ENCODE data around the gene LCE1C. TPM values are rescaled to one million over a fixed set of nuclear protein-coding genes. Genes with fewer than 3 reads are reported as not detected.

The LCE1C gene
- total RNA-seq, 1 experiment from 2014 or later, result 1.9 TPM

- BruUV-seq (replicated peaks), result no TSS peak
- H3K9me3 Mint-ChIP-seq (ENCODE audit: unreplicated experiment), result peaks cover 11% of the 10 kb centered on the region
- POLR2A ChIA-PET, result no interaction called here
Measured at GRCh38 chr1:152827173-152827572, 20.7 kb upstream of the LCE1C start, which contains the start of gene LCE1A. LCE1A (plus strand) TSS chr1:152827473; CDS start chr1:152827473, 0 bp downstream.

GRCh38 chr1:152824964-152825363 is 18.5 kb upstream of the LCE1C start:
- no peak overlapping the region for H3K27ac Mint-ChIP-seq (ENCODE audit: low read depth, unreplicated experiment)
- peaks cover 8% of the 10 kb centered on the region for H3K9me3 Mint-ChIP-seq (ENCODE audit: unreplicated experiment)
- peaks cover 15% of the 10 kb centered on the region for H3K27me3 Mint-ChIP-seq (ENCODE audit: insufficient read depth, unreplicated experiment)
- no peak for DNase-seq (ENCODE audit: unreplicated experiment)
- TF ChIP-seq CTCF (IDR thresholded peaks at IDR 0.05; ENCODE audit: unreplicated experiment), result no peak
- H3K4me3 Mint-ChIP-seq (ENCODE audit: unreplicated experiment), result no peak overlapping the region
- no peaks in the 10 kb centered on the region for H3K36me3 Mint-ChIP-seq (ENCODE audit: insufficient read depth, unreplicated experiment)
- H3K4me1 Mint-ChIP-seq (ENCODE audit: insufficient read depth, unreplicated experiment), result no peaks in the 10 kb centered on the region
- ChIA-PET POLR2A (no interaction called here), CTCF (interaction anchor here (1.0 to 1.9 kb wide), 2 partner anchors 46 to 528 kb away, joined by 3 to 10 read pairs; no protein-coding TSS in a partner anchor)
- no TSS peak for BruUV-seq (replicated peaks)
- intact Hi-C loops (cut with micrococcal nuclease), result no loop called here

More at GRCh38 chr1:152827173-152827572, 20.7 kb upstream of the LCE1C start, which contains the start of gene LCE1A:
- intact Hi-C loops (cut with micrococcal nuclease), result no loop called here
- Mint-ChIP-seq H3K27ac (ENCODE audit: low read depth, unreplicated experiment) (no peak within 1 kb of the TSS), H3K36me3 (ENCODE audit: insufficient read depth, unreplicated experiment) (no peaks in the 10 kb centered on the region), H3K27me3 (ENCODE audit: insufficient read depth, unreplicated experiment) (peaks cover 15% of the 10 kb centered on the region), H3K4me1 (ENCODE audit: insufficient read depth, unreplicated experiment) (no peaks in the 10 kb centered on the region), H3K4me3 (ENCODE audit: unreplicated experiment) (no peak within 1 kb of the TSS)
- CTCF ChIA-PET, result interaction anchor here (1.2 kb wide), 1 partner anchor 20 kb away, joined by 6 read pairs; the partner anchor contains the start of gene LCE1C
- DNase-seq (ENCODE audit: unreplicated experiment), result no peak
- TF ChIP-seq CTCF (IDR thresholded peaks at IDR 0.05; ENCODE audit: unreplicated experiment), result no peak

GRCh38 chr1:152823294-152823693 is 16.8 kb upstream of the LCE1C start:
- H3K4me3 Mint-ChIP-seq (ENCODE audit: unreplicated experiment), result no peak overlapping the region
- POLR2A ChIA-PET, result no interaction called here
- no peaks in the 10 kb centered on the region for H3K36me3 Mint-ChIP-seq (ENCODE audit: insufficient read depth, unreplicated experiment)
- intact Hi-C loops (cut with micrococcal nuclease), result no loop called here
- H3K4me1 Mint-ChIP-seq (ENCODE audit: insufficient read depth, unreplicated experiment), result no peaks in the 10 kb centered on the region
- TF ChIP-seq CTCF (IDR thresholded peaks at IDR 0.05; ENCODE audit: unreplicated experiment), result no peak
- H3K9me3 Mint-ChIP-seq (ENCODE audit: unreplicated experiment), result no peaks in the 10 kb centered on the region
- CTCF ChIA-PET, result no interaction called here
- H3K27me3 Mint-ChIP-seq (ENCODE audit: insufficient read depth, unreplicated experiment), result peaks cover 10% of the 10 kb centered on the region
- H3K27ac Mint-ChIP-seq (ENCODE audit: low read depth, unreplicated experiment), result no peak overlapping the region
- no TSS peak for BruUV-seq (replicated peaks)
- no peak for DNase-seq (ENCODE audit: unreplicated experiment)

- CTCF ChIA-PET, result interaction anchor here (0.7 to 1.1 kb wide), 3 partner anchors 26 to 53 kb away, joined by 3 read pairs; no protein-coding TSS in a partner anchor
- DNase-seq (ENCODE audit: unreplicated experiment), result peak; percentile 38
- intact Hi-C loops (cut with micrococcal nuclease), result no loop called here
- H3K27ac Mint-ChIP-seq (ENCODE audit: low read depth, unreplicated experiment), result no peak overlapping the region
- no peaks in the 10 kb centered on the region for H3K36me3 Mint-ChIP-seq (ENCODE audit: insufficient read depth, unreplicated experiment)
- no peaks in the 10 kb centered on the region for H3K9me3 Mint-ChIP-seq (ENCODE audit: unreplicated experiment)
- no peaks in the 10 kb centered on the region for H3K27me3 Mint-ChIP-seq (ENCODE audit: insufficient read depth, unreplicated experiment)
- POLR2A ChIA-PET, result interaction anchor here (0.6 to 1.5 kb wide), 4 partner anchors 9 to 191 kb away, joined by 3 to 5 read pairs (median 3); no protein-coding TSS in a partner anchor
- no peak for TF ChIP-seq CTCF (IDR thresholded peaks at IDR 0.05; ENCODE audit: unreplicated experiment)
- H3K4me1 Mint-ChIP-seq (ENCODE audit: insufficient read depth, unreplicated experiment), result peaks cover 7% of the 10 kb centered on the region
- BruUV-seq (replicated peaks), result no TSS peak
- no peak overlapping the region for H3K4me3 Mint-ChIP-seq (ENCODE audit: unreplicated experiment)
Measured at GRCh38 chr1:152817309-152817708, 10.9 kb upstream of the LCE1C start.

Measured in MCF 10A (cell line).